ENCODE measurements around the gene RANBP1. TPM values are rescaled to one million over a fixed set of nuclear protein-coding genes. Genes with fewer than 3 reads are reported as not detected.

The RANBP1 gene
- total RNA-seq, 1 experiment from 2014 or later = 522 TPM

DNA sequence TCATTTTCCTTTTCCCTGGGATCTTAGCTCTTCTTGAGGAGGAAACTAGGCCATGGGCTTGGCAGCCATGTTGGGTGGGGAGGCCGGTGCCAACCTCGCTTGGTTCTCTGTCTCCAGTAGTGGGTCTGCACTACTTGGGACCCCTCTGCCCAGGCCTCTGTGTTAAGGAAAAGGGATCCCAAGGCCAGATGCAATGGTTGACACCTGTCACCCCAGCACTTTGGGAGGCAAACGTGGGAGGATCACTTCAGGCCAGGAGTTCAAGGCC, 13.8 kb downstream of the RANBP1 start:
- peaks cover under 1% of the 10 kb centered on the region for H3K79me1 ChIP-seq (ENCODE audit: insufficient read depth, low read depth, low read length, poor library complexity, severe bottlenecking)
- H3K27ac ChIP-seq (ENCODE audit: insufficient read length, low read depth, low read length) = no peak overlapping the region
- DNase-seq = no peak
- Mint-ChIP-seq H3K27ac (no peak overlapping the region), H3K27me3 (ENCODE audit: low read depth) (no peaks in the 10 kb centered on the region; the same call in 1 of the 2 replicates), H3K4me1 (peaks cover 8% of the 10 kb centered on the region in 2 experiments), H3K36me3 (ENCODE audit: insufficient read depth in 1 of 3, low read depth in 3 of 3) (peaks cover 17 to 36% (median 32%) of the 10 kb centered on the region in 3 experiments; a peak in 6 of 7 replicates), H3K4me3 (no peak overlapping the region), H3K9me3 (no peaks in the 10 kb centered on the region)
- H4K20me1 ChIP-seq (ENCODE audit: control insufficient read depth, insufficient read depth, insufficient read length) = peaks cover 2% of the 10 kb centered on the region
- H3K23ac ChIP-seq (ENCODE audit: insufficient read length, low read depth, low read length) = no peak overlapping the region
- peaks cover 4% of the 10 kb centered on the region for H3K23me2 ChIP-seq (ENCODE audit: insufficient read length, low read depth, low read length, poor library complexity, severe bottlenecking)
- no peak overlapping the region for H2AFZ ChIP-seq (ENCODE audit: low read length)
- H4K91ac ChIP-seq (ENCODE audit: insufficient read length, low read depth, low read length) = no peak overlapping the region
- H3K4ac ChIP-seq (ENCODE audit: low read depth, low read length) = no peak overlapping the region
- no CpG with 5 or more reads among the region's 3 CpGs for WGBS (ENCODE audit: extremely low coverage, insufficient read length, low lambda C conversion rate)
- H2BK120ac ChIP-seq (ENCODE audit: low read depth, low read length, poor library complexity, severe bottlenecking) = no peak overlapping the region
- H3K9ac ChIP-seq (ENCODE audit: extremely low read depth, insufficient read length, low read length) = no peak overlapping the region
- H2BK15ac ChIP-seq (ENCODE audit: low read depth, low read length) = no peak overlapping the region
- TF ChIP-seq, protein P1, sequence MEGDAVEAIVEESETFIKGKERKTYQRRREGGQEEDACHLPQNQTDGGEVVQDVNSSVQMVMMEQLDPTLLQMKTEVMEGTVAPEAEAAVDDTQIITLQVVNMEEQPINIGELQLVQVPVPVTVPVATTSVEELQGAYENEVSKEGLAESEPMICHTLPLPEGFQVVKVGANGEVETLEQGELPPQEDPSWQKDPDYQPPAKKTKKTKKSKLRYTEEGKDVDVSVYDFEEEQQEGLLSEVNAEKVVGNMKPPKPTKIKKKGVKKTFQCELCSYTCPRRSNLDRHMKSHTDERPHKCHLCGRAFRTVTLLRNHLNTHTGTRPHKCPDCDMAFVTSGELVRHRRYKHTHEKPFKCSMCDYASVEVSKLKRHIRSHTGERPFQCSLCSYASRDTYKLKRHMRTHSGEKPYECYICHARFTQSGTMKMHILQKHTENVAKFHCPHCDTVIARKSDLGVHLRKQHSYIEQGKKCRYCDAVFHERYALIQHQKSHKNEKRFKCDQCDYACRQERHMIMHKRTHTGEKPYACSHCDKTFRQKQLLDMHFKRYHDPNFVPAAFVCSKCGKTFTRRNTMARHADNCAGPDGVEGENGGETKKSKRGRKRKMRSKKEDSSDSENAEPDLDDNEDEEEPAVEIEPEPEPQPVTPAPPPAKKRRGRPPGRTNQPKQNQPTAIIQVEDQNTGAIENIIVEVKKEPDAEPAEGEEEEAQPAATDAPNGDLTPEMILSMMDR (conservative IDR thresholded peaks at IDR 0.05) = no peak
- H4K5ac ChIP-seq (ENCODE audit: insufficient read length, low read depth, low read length) = no peak overlapping the region
- no peaks in the 10 kb centered on the region for H3K79me2 ChIP-seq (ENCODE audit: insufficient read depth, low read length)
- no peak overlapping the region for H2BK20ac ChIP-seq (ENCODE audit: low read depth, low read length, poor library complexity, severe bottlenecking)
- H2BK5ac ChIP-seq (ENCODE audit: insufficient read length, low read length) = no peak overlapping the region
- H3K4me2 ChIP-seq (ENCODE audit: insufficient read depth, insufficient read length, low read length) = no peak overlapping the region
- H4K8ac ChIP-seq (replicated peaks; ENCODE audit: insufficient read length, low read depth, low read length) = no peak overlapping the region
- no peaks in the 10 kb centered on the region for H3K27me3 ChIP-seq (ENCODE audit: insufficient read depth, low read length)
- no peak overlapping the region for H3K56ac ChIP-seq (ENCODE audit: insufficient read length, low read depth, low read length)
- no peak overlapping the region for H2AK5ac ChIP-seq (ENCODE audit: insufficient read length, low read length)
- H3K14ac ChIP-seq (ENCODE audit: insufficient read depth, low read length) = no peak overlapping the region
- no peaks in the 10 kb centered on the region for H3K9me3 ChIP-seq (ENCODE audit: control insufficient read depth, low read depth, low read length)
- no peak overlapping the region for H3K18ac ChIP-seq (ENCODE audit: insufficient read length, low read depth, low read length)
- H3K4me1 ChIP-seq (ENCODE audit: insufficient read depth, low read length) = no peaks in the 10 kb centered on the region
- no peak overlapping the region for H2BK12ac ChIP-seq (ENCODE audit: insufficient read length, low read depth, low read length)
- no peak overlapping the region for H3T11ph ChIP-seq (ENCODE audit: low read length)

Measured in H9 (cell line).